LNCaP clone FGC (cell line): ENCODE measurements around the gene TNK2.

Experiments
- DNase-seq: peaks from one replicate; pipeline ENCODE4 v3.0.0-alpha.2; 2011; ENCODE audit warnings: low read depth
- H3K4me3 ChIP-seq: 2 replicates; pipeline ENCODE4 v1.5.1; 2011; ENCODE audit warnings: mild to moderate bottlenecking, low read depth, low read length, control low read depth
- CTCF ChIP-seq: IDR thresholded peaks from 2 replicates; pipeline ENCODE4 v1.5.1; 2012; ENCODE audit warnings: mild to moderate bottlenecking; ENCODE audit not compliant: control insufficient read depth, insufficient read depth; ENCODE audit errors: extremely low read depth

The TNK2 gene

GRCh38 chr3:195849322-195850074, 58.9 kb downstream of the TNK2 start:
- TF ChIP-seq CTCF: no peak
- no peak overlapping the region for H3K4me3 ChIP-seq
- no peak for DNase-seq

GRCh38 chr3:195847055-195847950, 61.0 kb downstream of the TNK2 start:
- TF ChIP-seq CTCF: no peak
- no peak overlapping the region for H3K4me3 ChIP-seq
- DNase-seq: no peak

GRCh38 chr3:195845483-195845882, 62.9 kb downstream of the TNK2 start:
- TF ChIP-seq CTCF: no peak
- H3K4me3 ChIP-seq: no peak overlapping the region
- no peak for DNase-seq

GRCh38 chr3:195844671-195845218, 63.6 kb downstream of the TNK2 start:
- no peak for DNase-seq
- no peak for TF ChIP-seq CTCF
- H3K4me3 ChIP-seq: no peak overlapping the region

- TF ChIP-seq CTCF: no peak
- no peak overlapping the region for H3K4me3 ChIP-seq
- no peak for DNase-seq
Observed at GRCh38 chr3:195839260-195840010, 68.9 kb downstream of the TNK2 start.

GRCh38 chr3:195838714-195839113, 69.6 kb downstream of the TNK2 start:
- no peak overlapping the region for H3K4me3 ChIP-seq
- DNase-seq: no peak
- no peak for TF ChIP-seq CTCF
